ENCODE results near the gene PRDM15.

The PRDM15 gene

DNA sequence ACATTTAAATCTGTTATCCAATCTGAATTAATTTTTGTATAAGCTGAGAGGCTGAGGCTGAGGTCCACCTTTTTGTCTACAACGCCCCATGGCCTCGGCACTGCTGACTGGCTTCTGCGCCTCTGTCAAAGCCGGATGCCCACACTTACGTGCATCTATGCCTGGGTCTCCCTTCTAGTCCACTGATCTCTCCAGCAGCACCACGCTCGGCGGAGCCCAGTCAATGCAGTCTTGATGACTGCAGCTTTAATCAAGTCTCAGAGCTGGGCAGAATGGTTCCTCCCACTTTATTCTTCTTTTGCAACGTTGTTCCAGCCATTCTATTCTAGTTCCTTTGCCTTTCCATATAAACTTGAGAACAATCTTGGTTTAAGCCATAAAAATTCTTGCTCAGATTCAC is 9.4 kb downstream of the PRDM15 start:
- TF ChIP-seq YY1 (IDR thresholded peaks at IDR 0.05; ENCODE audit: low read depth) (no peak), CEBPB (IDR thresholded peaks at IDR 0.05) (no peak), FOXM1 (IDR thresholded peaks at IDR 0.05; ENCODE audit: borderline replicate concordance, low read depth) (no peak)
- TF ChIP-seq, protein P1, sequence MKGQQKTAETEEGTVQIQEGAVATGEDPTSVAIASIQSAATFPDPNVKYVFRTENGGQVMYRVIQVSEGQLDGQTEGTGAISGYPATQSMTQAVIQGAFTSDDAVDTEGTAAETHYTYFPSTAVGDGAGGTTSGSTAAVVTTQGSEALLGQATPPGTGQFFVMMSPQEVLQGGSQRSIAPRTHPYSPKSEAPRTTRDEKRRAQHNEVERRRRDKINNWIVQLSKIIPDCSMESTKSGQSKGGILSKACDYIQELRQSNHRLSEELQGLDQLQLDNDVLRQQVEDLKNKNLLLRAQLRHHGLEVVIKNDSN (IDR thresholded peaks at IDR 0.05) = no peak
- TF ChIP-seq, protein P2, sequence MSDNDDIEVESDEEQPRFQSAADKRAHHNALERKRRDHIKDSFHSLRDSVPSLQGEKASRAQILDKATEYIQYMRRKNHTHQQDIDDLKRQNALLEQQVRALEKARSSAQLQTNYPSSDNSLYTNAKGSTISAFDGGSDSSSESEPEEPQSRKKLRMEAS (IDR thresholded peaks at IDR 0.05) = no peak

DNA sequence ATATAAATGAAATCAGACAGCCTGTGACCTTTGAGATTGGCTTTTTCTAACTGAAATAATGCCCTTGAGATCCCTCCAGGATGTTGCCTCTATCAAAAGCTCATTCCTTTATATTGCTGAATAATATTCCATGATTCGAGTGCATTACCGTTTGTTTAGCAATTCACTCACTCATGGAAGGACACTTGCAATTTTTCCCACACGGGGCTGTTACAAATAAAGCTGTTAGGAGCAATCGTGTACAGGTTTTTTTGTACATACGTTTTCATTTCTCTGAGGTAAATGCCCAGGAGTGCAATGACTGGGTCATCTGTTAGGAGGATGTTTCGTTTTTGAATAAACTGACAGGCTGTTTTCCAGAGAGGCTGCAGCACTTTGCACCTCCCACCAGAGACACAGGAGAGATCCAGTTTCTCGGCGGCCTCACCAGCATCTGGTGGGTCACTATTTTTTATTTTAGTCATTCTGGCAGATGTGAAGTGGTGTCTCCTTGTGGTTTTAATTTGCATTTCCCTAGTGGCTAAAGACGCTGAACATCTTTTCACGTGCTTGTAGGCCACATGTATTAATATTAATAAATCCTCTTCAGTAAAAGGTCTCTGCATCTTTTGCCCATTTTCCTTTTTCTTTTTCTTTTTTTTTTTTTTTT is 11.0 kb downstream of the PRDM15 start:
- no peak for TF ChIP-seq TEAD4 (IDR thresholded peaks at IDR 0.05)
- TF ChIP-seq TCF12 (IDR thresholded peaks at IDR 0.05; ENCODE audit: low read depth) = no peak
- no peak for TF ChIP-seq TAF1 (IDR thresholded peaks at IDR 0.05; ENCODE audit: low read depth)
- TF ChIP-seq NFIC (IDR thresholded peaks at IDR 0.05) = no peak
- no peak for TF ChIP-seq ZBTB7A (IDR thresholded peaks at IDR 0.05; ENCODE audit: low read depth)
- TF ChIP-seq EP300 (IDR thresholded peaks at IDR 0.05; ENCODE audit: borderline replicate concordance) = no peak
- TF ChIP-seq CREB1 (IDR thresholded peaks at IDR 0.05; ENCODE audit: low read depth) = no peak
- TF ChIP-seq EGR1 (IDR thresholded peaks at IDR 0.05) = no peak
- TF ChIP-seq, protein P1 (IDR thresholded peaks at IDR 0.05) = no peak
- TF ChIP-seq, protein P2 (IDR thresholded peaks at IDR 0.05) = no peak
- TF ChIP-seq CEBPB (IDR thresholded peaks at IDR 0.05) = no peak
- no peak for TF ChIP-seq FOXM1 (IDR thresholded peaks at IDR 0.05; ENCODE audit: borderline replicate concordance, low read depth)
- no peak for TF ChIP-seq YY1 (IDR thresholded peaks at IDR 0.05; ENCODE audit: low read depth)
- TF ChIP-seq, protein P3, sequence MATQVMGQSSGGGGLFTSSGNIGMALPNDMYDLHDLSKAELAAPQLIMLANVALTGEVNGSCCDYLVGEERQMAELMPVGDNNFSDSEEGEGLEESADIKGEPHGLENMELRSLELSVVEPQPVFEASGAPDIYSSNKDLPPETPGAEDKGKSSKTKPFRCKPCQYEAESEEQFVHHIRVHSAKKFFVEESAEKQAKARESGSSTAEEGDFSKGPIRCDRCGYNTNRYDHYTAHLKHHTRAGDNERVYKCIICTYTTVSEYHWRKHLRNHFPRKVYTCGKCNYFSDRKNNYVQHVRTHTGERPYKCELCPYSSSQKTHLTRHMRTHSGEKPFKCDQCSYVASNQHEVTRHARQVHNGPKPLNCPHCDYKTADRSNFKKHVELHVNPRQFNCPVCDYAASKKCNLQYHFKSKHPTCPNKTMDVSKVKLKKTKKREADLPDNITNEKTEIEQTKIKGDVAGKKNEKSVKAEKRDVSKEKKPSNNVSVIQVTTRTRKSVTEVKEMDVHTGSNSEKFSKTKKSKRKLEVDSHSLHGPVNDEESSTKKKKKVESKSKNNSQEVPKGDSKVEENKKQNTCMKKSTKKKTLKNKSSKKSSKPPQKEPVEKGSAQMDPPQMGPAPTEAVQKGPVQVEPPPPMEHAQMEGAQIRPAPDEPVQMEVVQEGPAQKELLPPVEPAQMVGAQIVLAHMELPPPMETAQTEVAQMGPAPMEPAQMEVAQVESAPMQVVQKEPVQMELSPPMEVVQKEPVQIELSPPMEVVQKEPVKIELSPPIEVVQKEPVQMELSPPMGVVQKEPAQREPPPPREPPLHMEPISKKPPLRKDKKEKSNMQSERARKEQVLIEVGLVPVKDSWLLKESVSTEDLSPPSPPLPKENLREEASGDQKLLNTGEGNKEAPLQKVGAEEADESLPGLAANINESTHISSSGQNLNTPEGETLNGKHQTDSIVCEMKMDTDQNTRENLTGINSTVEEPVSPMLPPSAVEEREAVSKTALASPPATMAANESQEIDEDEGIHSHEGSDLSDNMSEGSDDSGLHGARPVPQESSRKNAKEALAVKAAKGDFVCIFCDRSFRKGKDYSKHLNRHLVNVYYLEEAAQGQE (IDR thresholded peaks at IDR 0.05; ENCODE audit: low read depth) = no peak
- no peak for TF ChIP-seq RAD21 (IDR thresholded peaks at IDR 0.05; ENCODE audit: low read depth)

DNA sequence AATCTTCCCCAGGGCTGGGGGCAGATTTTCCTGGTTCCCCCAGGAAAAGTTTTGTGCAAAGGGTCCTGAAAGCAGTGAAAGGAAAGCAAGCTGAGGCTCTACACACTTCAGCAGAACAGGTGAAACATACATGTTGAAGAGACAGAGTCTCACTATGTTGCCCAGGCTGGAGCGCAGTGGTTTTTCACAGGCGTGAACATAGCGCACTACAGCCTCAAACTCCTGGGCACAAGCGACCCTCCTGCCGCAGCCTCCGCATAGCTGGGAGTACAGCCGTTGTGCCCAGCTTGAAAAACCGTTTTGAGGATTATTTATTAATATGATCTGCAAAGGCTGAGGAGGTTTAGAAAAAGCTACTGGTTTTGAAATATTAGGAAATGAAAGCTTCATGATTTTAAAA is 11.8 kb downstream of the PRDM15 start:
- TF ChIP-seq CEBPB (IDR thresholded peaks at IDR 0.05) (no peak), TEAD4 (IDR thresholded peaks at IDR 0.05) (no peak), RAD21 (IDR thresholded peaks at IDR 0.05; ENCODE audit: low read depth) (no peak), TCF12 (IDR thresholded peaks at IDR 0.05; ENCODE audit: low read depth) (no peak), EGR1 (IDR thresholded peaks at IDR 0.05) (no peak), CREB1 (IDR thresholded peaks at IDR 0.05; ENCODE audit: low read depth) (no peak), TAF1 (IDR thresholded peaks at IDR 0.05; ENCODE audit: low read depth) (no peak), ZBTB7A (IDR thresholded peaks at IDR 0.05; ENCODE audit: low read depth) (no peak), NFIC (IDR thresholded peaks at IDR 0.05) (no peak), EP300 (IDR thresholded peaks at IDR 0.05; ENCODE audit: borderline replicate concordance) (no peak), YY1 (IDR thresholded peaks at IDR 0.05; ENCODE audit: low read depth) (no peak), FOXM1 (IDR thresholded peaks at IDR 0.05; ENCODE audit: borderline replicate concordance, low read depth) (no peak)
- TF ChIP-seq, protein P2 (IDR thresholded peaks at IDR 0.05) = no peak
- TF ChIP-seq, protein P1 (IDR thresholded peaks at IDR 0.05) = no peak
- TF ChIP-seq, protein P3 (IDR thresholded peaks at IDR 0.05; ENCODE audit: low read depth) = no peak

DNA sequence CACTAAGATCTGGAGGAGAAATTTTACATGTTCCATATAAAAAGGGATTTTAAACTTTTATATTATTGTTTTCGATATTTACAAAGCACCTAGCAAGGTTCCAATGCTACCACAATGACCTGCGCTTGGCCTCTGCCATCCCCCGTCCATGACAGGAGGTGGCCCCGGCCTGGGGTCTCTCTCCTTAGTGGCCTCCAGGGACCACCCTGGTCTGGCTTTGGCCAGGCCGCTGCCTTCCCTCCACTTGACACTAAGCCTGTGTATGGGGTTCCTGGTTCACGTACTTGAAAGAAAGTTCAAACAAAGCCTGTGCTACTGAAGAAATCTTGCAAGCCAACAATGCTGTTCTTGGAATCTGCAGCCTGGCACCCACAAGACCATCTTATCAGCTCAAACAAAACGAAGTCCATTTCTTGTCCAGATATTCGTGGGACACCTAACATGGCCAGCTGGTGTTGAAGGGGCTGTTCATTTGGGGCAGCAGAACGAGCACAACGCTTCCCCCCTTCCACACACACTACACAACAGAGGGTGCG is 12.8 kb downstream of the PRDM15 start:
- TF ChIP-seq NFIC (IDR thresholded peaks at IDR 0.05) = no peak
- TF ChIP-seq YY1 (IDR thresholded peaks at IDR 0.05; ENCODE audit: low read depth) = no peak
- no peak for TF ChIP-seq CREB1 (IDR thresholded peaks at IDR 0.05; ENCODE audit: low read depth)
- no peak for TF ChIP-seq EGR1 (IDR thresholded peaks at IDR 0.05)
- TF ChIP-seq, protein P1 (IDR thresholded peaks at IDR 0.05) = no peak
- no peak for TF ChIP-seq RAD21 (IDR thresholded peaks at IDR 0.05; ENCODE audit: low read depth)
- no peak for TF ChIP-seq TEAD4 (IDR thresholded peaks at IDR 0.05)
- no peak for TF ChIP-seq FOXM1 (IDR thresholded peaks at IDR 0.05; ENCODE audit: borderline replicate concordance, low read depth)
- no peak for TF ChIP-seq CEBPB (IDR thresholded peaks at IDR 0.05)
- TF ChIP-seq EP300 (IDR thresholded peaks at IDR 0.05; ENCODE audit: borderline replicate concordance) = no peak
- no peak for TF ChIP-seq TAF1 (IDR thresholded peaks at IDR 0.05; ENCODE audit: low read depth)
- TF ChIP-seq, protein P3 (IDR thresholded peaks at IDR 0.05; ENCODE audit: low read depth) = no peak
- TF ChIP-seq TCF12 (IDR thresholded peaks at IDR 0.05; ENCODE audit: low read depth) = no peak
- TF ChIP-seq, protein P2 (IDR thresholded peaks at IDR 0.05) = no peak
- TF ChIP-seq ZBTB7A (IDR thresholded peaks at IDR 0.05; ENCODE audit: low read depth) = no peak

All from Ishikawa (cell line).